HEK293 (cell line): Measurements from ENCODE around the gene VSIG8.

Source experiments
- CTCF ChIA-PET: fragments of 350-600 bp; formaldehyde crosslinking; extraction: SDS; loops from one replicate; lab custom pipeline; 2021; ENCODE audit warnings: antibody characterized with exemption; lab: Yijun Ruan, JAX
- POLR2A ChIA-PET: fragments of 300-600 bp; formaldehyde crosslinking; extraction: SDS; loops from one replicate; lab custom pipeline; 2020; ENCODE audit warnings: antibody characterized with exemption, inconsistent platforms; lab: Yijun Ruan, JAX
- H3K27ac ChIP-seq: fragments of 200-500 bp; sonication (Bioruptor generic); 2 replicates; pipeline ENCODE4 v1.5.1; 2014; ENCODE audit warnings: low read depth, low read length, control low read depth, inconsistent platforms; ENCODE audit errors: extremely low read depth
- H3K36me3 ChIP-seq, 2 experiments: fragments of 200-500 bp in 1 of 2; sonication (Bioruptor generic) in 1 of 2; 1 replicate in 1 of 2; 2 replicates in 1 of 2; pipeline ENCODE4 v1.5.1; 2014 to 2017; ENCODE audit warnings: inconsistent platforms in 2 of 2, low read length in 2 of 2; ENCODE audit not compliant: control insufficient read depth in 2 of 2, insufficient read depth in 1 of 2
- H3K4me1 ChIP-seq: fragments of 200-500 bp; sonication (Bioruptor generic); 2 replicates; pipeline ENCODE4 v1.5.1; 2014; ENCODE audit warnings: mild to moderate bottlenecking, low read length, inconsistent platforms; ENCODE audit not compliant: control insufficient read depth, insufficient read depth
- H3K4me3 ChIP-seq: 2 replicates; pipeline ENCODE4 v1.5.1; 2011; ENCODE audit warnings: low read depth, mild to moderate bottlenecking, control low read depth, low read length, moderate library complexity
- H3K9me3 ChIP-seq: fragments of 200-500 bp; sonication (Bioruptor generic); 2 replicates; pipeline ENCODE4 v1.5.1; 2014; ENCODE audit warnings: low read depth, low read length, inconsistent platforms; ENCODE audit not compliant: control insufficient read depth, insufficient read depth
- EGR2 ChIP-seq: fragments of 450-650 bp; formaldehyde crosslinking; IDR thresholded peaks from 2 replicates; pipeline ENCODE4 v1.5.1; 2016; ENCODE audit warnings: low read depth, missing biosample characterization, missing genetic modification characterization
- GLIS1 ChIP-seq: fragments of 450-650 bp; formaldehyde crosslinking; IDR thresholded peaks from 2 replicates; pipeline ENCODE4 v1.5.1; 2016; ENCODE audit warnings: missing biosample characterization, missing genetic modification characterization
- GLIS2 ChIP-seq: fragments of 450-650 bp; formaldehyde crosslinking; IDR thresholded peaks from 2 replicates; pipeline ENCODE4 v1.5.1; 2016; ENCODE audit warnings: missing biosample characterization, missing genetic modification characterization
- HOXA7 ChIP-seq: sonication (generic); formaldehyde crosslinking; IDR thresholded peaks from 2 replicates; pipeline ENCODE4 v1.8.1; 2022; ENCODE audit warnings: missing genetic modification reagents, borderline replicate concordance
- KLF1 ChIP-seq: fragments of 450-650 bp; formaldehyde crosslinking; IDR thresholded peaks from 2 replicates; pipeline ENCODE4 v1.5.1; 2016; ENCODE audit warnings: missing biosample characterization, missing genetic modification characterization
- KLF10 ChIP-seq: fragments of 450-650 bp; IDR thresholded peaks from 2 replicates; pipeline ENCODE4 v1.5.1; 2018; ENCODE audit warnings: missing biosample characterization, mild to moderate bottlenecking, missing genetic modification characterization
- MEIS1 ChIP-seq: sonication (generic); formaldehyde crosslinking; IDR thresholded peaks from 2 replicates; pipeline ENCODE4 v1.8.1; 2022; ENCODE audit warnings: missing genetic modification reagents, mild to moderate bottlenecking, borderline replicate concordance
- RBAK ChIP-seq: fragments of 450-650 bp; formaldehyde crosslinking; IDR thresholded peaks from 2 replicates; pipeline ENCODE4 v1.5.1; 2016; ENCODE audit warnings: missing biosample characterization, missing genetic modification characterization
- SP2 ChIP-seq: fragments of 450-650 bp; formaldehyde crosslinking; IDR thresholded peaks from 2 replicates; pipeline ENCODE4 v1.5.1; 2016; ENCODE audit warnings: missing biosample characterization, missing genetic modification characterization
- WT1 ChIP-seq: fragments of 450-650 bp; formaldehyde crosslinking; IDR thresholded peaks from 2 replicates; pipeline ENCODE4 v1.5.1; 2016; ENCODE audit warnings: missing biosample characterization, missing genetic modification characterization
- YY2 ChIP-seq: fragments of 450-650 bp; formaldehyde crosslinking; IDR thresholded peaks from 2 replicates; pipeline ENCODE4 v1.5.1; 2016; ENCODE audit warnings: missing biosample characterization, missing genetic modification characterization
- ZBTB10 ChIP-seq: fragments of 450-650 bp; formaldehyde crosslinking; IDR thresholded peaks from 2 replicates; pipeline ENCODE4 v1.5.1; 2016; ENCODE audit warnings: missing biosample characterization, missing genetic modification characterization
- ZBTB20 ChIP-seq: fragments of 450-650 bp; formaldehyde crosslinking; IDR thresholded peaks from 2 replicates; pipeline ENCODE4 v1.5.1; 2016; ENCODE audit warnings: missing biosample characterization, missing genetic modification characterization
- ZBTB7A ChIP-seq: fragments of 450-650 bp; formaldehyde crosslinking; IDR thresholded peaks from 2 replicates; pipeline ENCODE4 v1.5.1; 2016; ENCODE audit warnings: low read depth, missing biosample characterization, missing genetic modification characterization
- ZBTB8A ChIP-seq: fragments of 450-650 bp; formaldehyde crosslinking; IDR thresholded peaks from 2 replicates; pipeline ENCODE4 v1.5.1; 2016; ENCODE audit warnings: missing biosample characterization, missing genetic modification characterization
- ZIC2 ChIP-seq: fragments of 450-650 bp; formaldehyde crosslinking; IDR thresholded peaks from 2 replicates; pipeline ENCODE4 v1.5.1; 2016; ENCODE audit warnings: missing biosample characterization, missing genetic modification characterization
- ZNF112 ChIP-seq: fragments of 450-650 bp; formaldehyde crosslinking; IDR thresholded peaks from 2 replicates; pipeline ENCODE4 v1.5.0; 2017; ENCODE audit warnings: missing biosample characterization, missing genetic modification characterization
- ZNF221 ChIP-seq: fragments of 450-650 bp; formaldehyde crosslinking; IDR thresholded peaks from 2 replicates; pipeline ENCODE4 v1.5.1; 2017; ENCODE audit warnings: missing biosample characterization, missing genetic modification characterization, borderline replicate concordance
- ZNF223 ChIP-seq: fragments of 450-650 bp; formaldehyde crosslinking; IDR thresholded peaks from 2 replicates; pipeline ENCODE4 v1.5.1; 2016; ENCODE audit warnings: missing biosample characterization, missing genetic modification characterization
- ZNF341 ChIP-seq: fragments of 450-650 bp; formaldehyde crosslinking; IDR thresholded peaks from 2 replicates; pipeline ENCODE4; 2016; ENCODE audit warnings: low read depth, missing biosample characterization, missing genetic modification characterization
- ZNF423 ChIP-seq: fragments of 450-650 bp; formaldehyde crosslinking; IDR thresholded peaks from 2 replicates; pipeline ENCODE4 v1.5.1; 2016; ENCODE audit warnings: missing biosample characterization, missing genetic modification characterization
- ZNF48 ChIP-seq: fragments of 450-650 bp; formaldehyde crosslinking; IDR thresholded peaks from 2 replicates; pipeline ENCODE4 v1.5.1; 2016; ENCODE audit warnings: missing biosample characterization, missing genetic modification characterization
- ZNF561 ChIP-seq: fragments of 450-650 bp; IDR thresholded peaks from 2 replicates; pipeline ENCODE4 v1.5.1; 2018; ENCODE audit warnings: missing biosample characterization, missing genetic modification characterization, borderline replicate concordance
- ZNF610 ChIP-seq: fragments of 450-650 bp; formaldehyde crosslinking; IDR thresholded peaks from 2 replicates; pipeline ENCODE4 v1.5.1; 2016; ENCODE audit warnings: missing biosample characterization, missing genetic modification characterization, borderline replicate concordance
- ZNF629 ChIP-seq: fragments of 450-650 bp; formaldehyde crosslinking; IDR thresholded peaks from 2 replicates; pipeline ENCODE4 v1.5.1; 2017; ENCODE audit warnings: missing biosample characterization, missing genetic modification characterization
- ZNF658 ChIP-seq: fragments of 450-650 bp; formaldehyde crosslinking; IDR thresholded peaks from 2 replicates; pipeline ENCODE4; 2016; ENCODE audit warnings: missing biosample characterization, missing genetic modification characterization
- ZNF707 ChIP-seq: fragments of 450-650 bp; formaldehyde crosslinking; IDR thresholded peaks from 2 replicates; pipeline ENCODE4 v1.5.1; 2016; ENCODE audit warnings: missing biosample characterization, missing genetic modification characterization
- ZNF785 ChIP-seq: fragments of 450-650 bp; formaldehyde crosslinking; IDR thresholded peaks from 2 replicates; pipeline ENCODE4 v1.5.1; 2016; ENCODE audit warnings: missing biosample characterization, missing genetic modification characterization
- ZNF837 ChIP-seq: fragments of 450-650 bp; formaldehyde crosslinking; IDR thresholded peaks from 2 replicates; pipeline ENCODE4 v1.5.1; 2016; ENCODE audit warnings: missing biosample characterization, missing genetic modification characterization
- ZXDB ChIP-seq: fragments of 450-650 bp; formaldehyde crosslinking; IDR thresholded peaks from 2 replicates; pipeline ENCODE4 v1.5.1; 2016; ENCODE audit warnings: missing biosample characterization, missing genetic modification characterization
- TF ChIP-seq, protein P1 (sequence below): fragments of 450-650 bp; formaldehyde crosslinking; IDR thresholded peaks from 2 replicates; pipeline ENCODE4 v1.5.1; 2016; ENCODE audit warnings: missing biosample characterization, missing genetic modification characterization
- TF ChIP-seq, protein P2 (sequence below): fragments of 450-650 bp; formaldehyde crosslinking; IDR thresholded peaks from 2 replicates; pipeline ENCODE4 v1.5.1; 2016; ENCODE audit warnings: missing biosample characterization, missing genetic modification characterization
- TF ChIP-seq, protein P3 (sequence below): fragments of 450-650 bp; formaldehyde crosslinking; IDR thresholded peaks from 2 replicates; pipeline ENCODE4 v1.5.1; 2017; ENCODE audit warnings: missing biosample characterization, missing genetic modification characterization

The VSIG8 gene

GRCh38 chr1:159854693-159855192 is 7.7 kb downstream of the VSIG8 start:
- POLR2A ChIA-PET: interaction anchor here (1.3 kb wide), 1 partner anchor 27 kb away, joined by 5 read pairs; no protein-coding TSS in a partner anchor
- H3K4me3 ChIP-seq: peak overlapping the region; percentile 30
- H3K36me3 ChIP-seq: no peaks in the 10 kb centered on the region
- H3K27ac ChIP-seq: no peak overlapping the region; the same call in 1 of the 2 replicates
- H3K9me3 ChIP-seq: no peaks in the 10 kb centered on the region
- CTCF ChIA-PET: interaction anchor here (0.7 to 1.6 kb wide), 3 partner anchors 19 to 56 kb away, joined by 3 to 5 read pairs (median 3); no protein-coding TSS in a partner anchor
- H3K4me1 ChIP-seq: 0 out of 2 replicates have a peak, but pooled peaks cover 4% of the 10 kb centered on the region
- peak; percentile 85 for TF ChIP-seq ZIC2 (tag by site-specific recombination)
- no peak for TF ChIP-seq RBAK (tag by site-specific recombination)
- peak; percentile 69 for TF ChIP-seq GLIS2 (tag by site-specific recombination)
- TF ChIP-seq EGR2: no peak
- TF ChIP-seq ZNF112: no peak
- TF ChIP-seq ZBTB20 (tag by site-specific recombination): peak; percentile 64
- TF ChIP-seq ZNF610 (tag by site-specific recombination): peak; percentile 26; the same call in 1 of the 2 replicates
- TF ChIP-seq MEIS1: no peak
- TF ChIP-seq ZNF785: no peak
- TF ChIP-seq ZNF423 (tag by site-specific recombination): peak; percentile 39; the same call in 1 of the 2 replicates
- TF ChIP-seq ZNF223 (tag by site-specific recombination): no peak
- TF ChIP-seq, protein P1, sequence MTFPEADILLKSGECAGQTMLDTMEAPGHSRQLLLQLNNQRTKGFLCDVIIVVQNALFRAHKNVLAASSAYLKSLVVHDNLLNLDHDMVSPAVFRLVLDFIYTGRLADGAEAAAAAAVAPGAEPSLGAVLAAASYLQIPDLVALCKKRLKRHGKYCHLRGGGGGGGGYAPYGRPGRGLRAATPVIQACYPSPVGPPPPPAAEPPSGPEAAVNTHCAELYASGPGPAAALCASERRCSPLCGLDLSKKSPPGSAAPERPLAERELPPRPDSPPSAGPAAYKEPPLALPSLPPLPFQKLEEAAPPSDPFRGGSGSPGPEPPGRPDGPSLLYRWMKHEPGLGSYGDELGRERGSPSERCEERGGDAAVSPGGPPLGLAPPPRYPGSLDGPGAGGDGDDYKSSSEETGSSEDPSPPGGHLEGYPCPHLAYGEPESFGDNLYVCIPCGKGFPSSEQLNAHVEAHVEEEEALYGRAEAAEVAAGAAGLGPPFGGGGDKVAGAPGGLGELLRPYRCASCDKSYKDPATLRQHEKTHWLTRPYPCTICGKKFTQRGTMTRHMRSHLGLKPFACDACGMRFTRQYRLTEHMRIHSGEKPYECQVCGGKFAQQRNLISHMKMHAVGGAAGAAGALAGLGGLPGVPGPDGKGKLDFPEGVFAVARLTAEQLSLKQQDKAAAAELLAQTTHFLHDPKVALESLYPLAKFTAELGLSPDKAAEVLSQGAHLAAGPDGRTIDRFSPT (tag by site-specific recombination): peak; percentile 81
- peak; percentile 6; the same call in 1 of the 2 replicates for TF ChIP-seq WT1 (tag by site-specific recombination)
- TF ChIP-seq, protein P2, sequence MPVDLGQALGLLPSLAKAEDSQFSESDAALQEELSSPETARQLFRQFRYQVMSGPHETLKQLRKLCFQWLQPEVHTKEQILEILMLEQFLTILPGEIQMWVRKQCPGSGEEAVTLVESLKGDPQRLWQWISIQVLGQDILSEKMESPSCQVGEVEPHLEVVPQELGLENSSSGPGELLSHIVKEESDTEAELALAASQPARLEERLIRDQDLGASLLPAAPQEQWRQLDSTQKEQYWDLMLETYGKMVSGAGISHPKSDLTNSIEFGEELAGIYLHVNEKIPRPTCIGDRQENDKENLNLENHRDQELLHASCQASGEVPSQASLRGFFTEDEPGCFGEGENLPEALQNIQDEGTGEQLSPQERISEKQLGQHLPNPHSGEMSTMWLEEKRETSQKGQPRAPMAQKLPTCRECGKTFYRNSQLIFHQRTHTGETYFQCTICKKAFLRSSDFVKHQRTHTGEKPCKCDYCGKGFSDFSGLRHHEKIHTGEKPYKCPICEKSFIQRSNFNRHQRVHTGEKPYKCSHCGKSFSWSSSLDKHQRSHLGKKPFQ: peak; percentile 71; the same call in 1 of the 2 replicates
- TF ChIP-seq ZNF837 (tag by site-specific recombination): no peak
- no peak for TF ChIP-seq ZBTB7A
- no peak for TF ChIP-seq YY2 (tag by site-specific recombination)
- TF ChIP-seq ZBTB8A (tag by site-specific recombination): peak; percentile 71
- TF ChIP-seq ZXDB: no peak
- TF ChIP-seq, protein P3, sequence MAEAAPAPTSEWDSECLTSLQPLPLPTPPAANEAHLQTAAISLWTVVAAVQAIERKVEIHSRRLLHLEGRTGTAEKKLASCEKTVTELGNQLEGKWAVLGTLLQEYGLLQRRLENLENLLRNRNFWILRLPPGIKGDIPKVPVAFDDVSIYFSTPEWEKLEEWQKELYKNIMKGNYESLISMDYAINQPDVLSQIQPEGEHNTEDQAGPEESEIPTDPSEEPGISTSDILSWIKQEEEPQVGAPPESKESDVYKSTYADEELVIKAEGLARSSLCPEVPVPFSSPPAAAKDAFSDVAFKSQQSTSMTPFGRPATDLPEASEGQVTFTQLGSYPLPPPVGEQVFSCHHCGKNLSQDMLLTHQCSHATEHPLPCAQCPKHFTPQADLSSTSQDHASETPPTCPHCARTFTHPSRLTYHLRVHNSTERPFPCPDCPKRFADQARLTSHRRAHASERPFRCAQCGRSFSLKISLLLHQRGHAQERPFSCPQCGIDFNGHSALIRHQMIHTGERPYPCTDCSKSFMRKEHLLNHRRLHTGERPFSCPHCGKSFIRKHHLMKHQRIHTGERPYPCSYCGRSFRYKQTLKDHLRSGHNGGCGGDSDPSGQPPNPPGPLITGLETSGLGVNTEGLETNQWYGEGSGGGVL (tag by site-specific recombination): peak; percentile 42; the same call in 1 of the 2 replicates
- 0 out of 2 replicates have a peak, but pooled peaks have one; percentile 17 for TF ChIP-seq ZBTB10
- peak; percentile 78 for TF ChIP-seq ZNF341 (tag by site-specific recombination)
- peak; percentile 19 for TF ChIP-seq SP2 (tag by site-specific recombination)
- no peak for TF ChIP-seq HOXA7 (CRISPR knock-in tag)
- TF ChIP-seq ZNF658 (tag by site-specific recombination): no peak
- TF ChIP-seq GLIS1: peak; percentile 87
- TF ChIP-seq ZNF707 (tag by site-specific recombination): no peak
- peak; percentile 28; the same call in 1 of the 2 replicates for TF ChIP-seq KLF1 (tag by site-specific recombination)
- no peak for TF ChIP-seq ZNF48 (tag by site-specific recombination)
- no peak for TF ChIP-seq KLF10 (tag by site-specific recombination)
- no peak for TF ChIP-seq ZNF629 (tag by site-specific recombination)
- TF ChIP-seq ZNF221 (tag by site-specific recombination): no peak
- TF ChIP-seq ZNF561 (tag by site-specific recombination): peak; percentile 78; the same call in 1 of the 2 replicates
